LNCaP clone FGC (cell line): ENCODE measurements around the gene POC1A.

Experiments used
- DNase-seq: peaks from one replicate; pipeline ENCODE4 v3.0.0-alpha.2; 2011; ENCODE audit warnings: low read depth
- H3K4me3 ChIP-seq: 2 replicates; pipeline ENCODE4 v1.5.1; 2011; ENCODE audit warnings: mild to moderate bottlenecking, low read depth, low read length, control low read depth
- TF ChIP-seq, protein P1 (sequence below): IDR thresholded peaks from 2 replicates; pipeline ENCODE4 v1.5.1; 2012; ENCODE audit warnings: mild to moderate bottlenecking; ENCODE audit not compliant: control insufficient read depth, insufficient read depth; ENCODE audit errors: extremely low read depth

POC1A gene

GRCh38 chr3:52085681-52086282, 68.4 kb downstream of the POC1A start:
- no peak overlapping the region for H3K4me3 ChIP-seq
- no peak for DNase-seq
- TF ChIP-seq, protein P1, sequence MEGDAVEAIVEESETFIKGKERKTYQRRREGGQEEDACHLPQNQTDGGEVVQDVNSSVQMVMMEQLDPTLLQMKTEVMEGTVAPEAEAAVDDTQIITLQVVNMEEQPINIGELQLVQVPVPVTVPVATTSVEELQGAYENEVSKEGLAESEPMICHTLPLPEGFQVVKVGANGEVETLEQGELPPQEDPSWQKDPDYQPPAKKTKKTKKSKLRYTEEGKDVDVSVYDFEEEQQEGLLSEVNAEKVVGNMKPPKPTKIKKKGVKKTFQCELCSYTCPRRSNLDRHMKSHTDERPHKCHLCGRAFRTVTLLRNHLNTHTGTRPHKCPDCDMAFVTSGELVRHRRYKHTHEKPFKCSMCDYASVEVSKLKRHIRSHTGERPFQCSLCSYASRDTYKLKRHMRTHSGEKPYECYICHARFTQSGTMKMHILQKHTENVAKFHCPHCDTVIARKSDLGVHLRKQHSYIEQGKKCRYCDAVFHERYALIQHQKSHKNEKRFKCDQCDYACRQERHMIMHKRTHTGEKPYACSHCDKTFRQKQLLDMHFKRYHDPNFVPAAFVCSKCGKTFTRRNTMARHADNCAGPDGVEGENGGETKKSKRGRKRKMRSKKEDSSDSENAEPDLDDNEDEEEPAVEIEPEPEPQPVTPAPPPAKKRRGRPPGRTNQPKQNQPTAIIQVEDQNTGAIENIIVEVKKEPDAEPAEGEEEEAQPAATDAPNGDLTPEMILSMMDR, result no peak

DNA sequence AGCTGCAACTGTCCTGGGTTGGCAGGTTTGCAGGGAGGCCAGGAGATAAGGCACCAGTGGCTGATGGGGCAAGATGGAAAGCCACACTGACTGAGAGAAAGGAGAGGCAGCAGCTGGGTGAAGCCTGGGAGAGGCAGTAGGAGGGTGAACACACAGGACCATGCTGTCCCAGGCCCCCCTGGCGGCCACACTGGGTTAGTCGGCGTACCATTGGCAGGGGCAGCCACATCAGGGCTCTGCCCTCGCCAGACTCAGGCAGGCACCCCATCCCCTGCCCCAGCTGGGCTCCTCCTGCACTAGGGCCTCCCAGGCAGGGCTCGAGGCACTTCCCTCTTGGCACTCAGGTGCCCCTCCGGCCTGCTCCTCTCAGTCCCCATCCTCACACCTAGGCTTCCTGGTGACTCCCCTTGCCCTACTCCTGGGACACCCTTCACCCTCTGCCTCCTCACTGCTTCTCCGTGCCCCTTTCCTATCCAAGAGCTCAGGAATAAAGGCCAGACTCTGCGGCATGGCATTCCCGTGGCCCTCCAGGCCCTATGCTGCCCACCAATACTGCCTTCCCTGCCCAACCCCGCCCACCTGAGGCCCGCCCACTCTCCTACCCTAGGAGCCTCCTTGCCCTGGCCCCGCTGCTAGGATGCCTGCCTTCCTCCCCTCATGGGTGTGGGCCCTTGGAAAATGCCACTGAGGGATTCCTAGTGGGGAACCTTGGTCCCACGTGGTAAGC, 69.1 kb downstream of the POC1A start:
- DNase-seq, result no peak

DNA sequence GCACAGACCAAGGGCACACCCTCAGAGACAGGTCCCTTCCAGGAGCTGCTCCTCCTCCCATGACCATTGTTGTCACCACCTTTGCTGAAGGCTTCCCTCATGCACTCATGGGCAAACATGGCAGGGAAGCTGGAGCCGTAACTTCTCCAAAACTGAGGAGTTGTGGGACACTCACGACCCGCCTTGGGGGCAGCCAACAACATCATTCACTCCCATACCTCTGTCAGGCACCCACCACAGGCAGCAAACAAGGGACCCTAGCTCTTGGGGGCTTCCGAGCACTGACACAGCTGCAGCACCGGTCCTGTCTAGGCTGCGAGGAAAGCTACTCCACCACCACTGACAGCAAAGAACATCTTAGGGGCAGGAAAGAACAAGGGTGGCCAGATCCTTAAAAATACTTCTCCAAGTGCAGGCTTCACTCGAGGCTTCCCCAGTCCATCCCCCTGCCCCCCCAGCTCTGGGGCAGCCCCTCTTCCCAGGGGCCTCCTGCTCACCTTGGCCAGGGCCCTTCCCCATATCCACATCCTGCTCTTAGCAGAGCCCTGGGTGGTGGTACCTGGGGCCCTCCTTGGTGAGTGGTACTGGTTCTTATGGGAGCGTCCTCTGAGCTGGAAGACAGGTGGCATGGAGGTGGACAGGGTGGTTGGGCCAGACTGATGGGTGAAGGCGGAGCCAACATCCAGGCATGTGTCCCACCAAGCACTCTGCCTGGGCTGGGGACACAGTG, 69.8 kb downstream of the POC1A start:
- no peak for DNase-seq
- H3K4me3 ChIP-seq, result no peak overlapping the region
- TF ChIP-seq, protein P1, result no peak

More for the DNA sequence above, 69.1 kb downstream of the POC1A start:
- no peak overlapping the region for H3K4me3 ChIP-seq
- TF ChIP-seq, protein P1, result no peak

DNA sequence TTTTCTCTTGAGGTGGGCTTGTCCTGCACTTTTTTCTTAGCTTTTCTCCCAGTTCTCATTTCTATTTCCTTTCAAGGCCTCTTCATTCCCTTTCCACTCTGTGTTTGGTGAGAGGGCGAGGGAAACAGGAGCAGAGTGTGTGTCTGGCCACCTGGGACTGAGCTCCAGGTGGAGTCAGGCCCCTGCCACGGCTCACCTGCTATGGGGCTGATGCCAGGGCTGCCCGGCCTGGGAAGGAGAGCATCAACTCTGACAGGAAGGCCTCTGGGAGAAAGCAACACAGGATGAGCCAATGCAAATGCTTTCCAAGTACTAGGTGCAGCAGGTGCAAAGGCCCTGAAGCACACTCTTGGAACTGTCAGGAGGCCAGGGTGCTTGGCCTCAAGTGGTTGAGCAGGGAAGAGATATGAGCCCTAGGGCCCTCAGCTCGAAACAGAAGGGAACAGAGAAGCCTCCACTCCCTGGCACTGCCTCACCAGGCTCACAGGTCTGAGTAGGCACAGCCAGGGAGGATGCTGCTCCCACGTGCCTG, 70.6 kb downstream of the POC1A start:
- TF ChIP-seq, protein P1, result no peak
- DNase-seq, result no peak
- no peak overlapping the region for H3K4me3 ChIP-seq

- H3K4me3 ChIP-seq, result no peak overlapping the region
- DNase-seq, result no peak
- TF ChIP-seq, protein P1, result no peak
Observed at GRCh38 chr3:52082951-52083350, 71.3 kb downstream of the POC1A start.

DNA sequence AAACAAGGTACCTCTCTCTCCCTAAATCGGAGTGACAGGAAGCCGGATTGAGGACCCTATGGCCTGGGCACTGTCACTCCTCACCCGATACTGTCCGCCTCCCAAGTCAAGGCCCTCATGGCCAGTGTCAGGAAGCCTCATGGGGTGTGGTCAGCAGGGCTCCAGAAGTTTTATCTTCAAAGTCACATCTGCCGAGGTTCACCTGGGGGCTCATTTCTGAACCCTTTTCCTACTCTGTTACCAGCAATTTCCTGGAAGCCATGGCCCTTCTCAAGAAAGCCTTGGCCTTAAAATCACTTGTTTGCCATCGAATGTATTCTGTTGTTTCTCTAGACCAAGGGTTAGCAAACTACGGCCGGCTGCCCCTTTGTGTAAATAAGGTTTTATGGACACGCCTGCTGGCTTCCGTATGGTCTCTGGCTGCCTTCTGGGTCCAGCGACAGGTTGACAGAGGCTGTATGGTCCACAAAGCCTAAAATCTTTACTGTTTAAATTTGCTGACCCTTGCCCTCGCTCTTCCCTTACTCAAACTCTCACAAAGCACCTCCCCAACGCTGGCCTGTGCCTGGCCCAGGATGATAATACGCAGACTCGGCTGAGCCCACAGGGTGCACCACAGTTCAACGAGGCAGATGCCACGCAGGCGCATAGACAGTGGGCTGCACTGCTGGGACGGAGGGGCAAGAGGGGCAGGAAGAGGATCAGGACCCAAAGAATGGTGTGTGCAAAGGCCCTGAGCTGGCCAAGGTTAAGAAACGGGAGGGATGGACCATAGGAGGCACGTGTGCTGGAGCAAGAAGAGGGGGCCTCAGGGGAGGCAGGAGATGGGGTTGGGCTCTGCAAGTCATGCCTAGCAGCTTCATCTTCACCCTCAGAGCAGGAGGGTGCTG, 73.1 kb downstream of the POC1A start:
- DNase-seq, result no peak
- H3K4me3 ChIP-seq, result no peak overlapping the region
- TF ChIP-seq, protein P1, result no peak
